ENCODE measurements around the gene SOWAHB.
A peak's percentile ranks its signal among the peaks of the same experiment; 100 is the strongest.

The SOWAHB gene

GRCh38 chr4:76894537-76895255, 3.2 kb downstream of the SOWAHB start:
- no peak overlapping the region for H4K91ac ChIP-seq (ENCODE audit: low read depth, low read length)

GRCh38 chr4:76892601-76893000, 5.3 kb downstream of the SOWAHB start:
- no CpG with 5 or more reads among the region's 3 CpGs for WGBS (ENCODE audit: extremely low coverage, insufficient coverage, insufficient read length)
- peak overlapping the region; percentile 60 for H3K14ac ChIP-seq (ENCODE audit: low read length)
- H3K4me1 ChIP-seq (ENCODE audit: control insufficient read depth in 1 of 2, insufficient read depth in 2 of 2, low read length in 2 of 2) = peaks cover 8 to 13% of the 10 kb centered on the region in 2 experiments
- H2AFZ ChIP-seq (ENCODE audit: insufficient read depth, low read length, poor library complexity) = no peak overlapping the region
- peak; percentile 59 to 90 for DNase-seq
- H3K23ac ChIP-seq (ENCODE audit: low read length) = no peak overlapping the region
- H3K9ac ChIP-seq (ENCODE audit: low read length) = no peak overlapping the region
- H3K4me3 ChIP-seq (ENCODE audit: low read depth, low read length) = no peak overlapping the region
- peak overlapping the region; percentile 74 for H2BK5ac ChIP-seq (ENCODE audit: low read depth, low read length, poor library complexity)
- no peak overlapping the region for H3K18ac ChIP-seq (ENCODE audit: low read length)
- H3K4me2 ChIP-seq (ENCODE audit: low read length) = peak overlapping the region; percentile 19
- H3K27me3 ChIP-seq (ENCODE audit: insufficient read depth, low read length) = peaks cover 3% of the 10 kb centered on the region
- H2BK120ac ChIP-seq (ENCODE audit: insufficient read depth, low read length, poor library complexity) = peak overlapping the region; percentile 89
- no peak overlapping the region for H4K12ac ChIP-seq (ENCODE audit: low read depth, low read length)
- H3K9me3 ChIP-seq (ENCODE audit: insufficient read depth, low read depth, low read length) = no peaks in the 10 kb centered on the region
- H3K79me1 ChIP-seq (ENCODE audit: low read length) = peaks cover 11% of the 10 kb centered on the region
- no peaks in the 10 kb centered on the region for H3K36me3 ChIP-seq (ENCODE audit: control insufficient read depth in 1 of 2, insufficient read depth in 2 of 2, low read length in 2 of 2)
- H2AK5ac ChIP-seq (ENCODE audit: low read length) = peak overlapping the region; percentile 84
- peak overlapping the region; percentile 75 for H4K8ac ChIP-seq (ENCODE audit: low read depth, low read length)
- peak overlapping the region; percentile 74 for H4K91ac ChIP-seq (ENCODE audit: low read depth, low read length)
- peak overlapping the region; percentile 97 for H2BK12ac ChIP-seq (ENCODE audit: low read length)
- peaks cover 4% of the 10 kb centered on the region for H3K79me2 ChIP-seq (ENCODE audit: control insufficient read depth, insufficient read depth, low read length, poor library complexity)
- H3K4ac ChIP-seq (ENCODE audit: low read depth, low read length) = no peak overlapping the region
- peak overlapping the region; percentile 58 for H3K27ac ChIP-seq (ENCODE audit: low read depth, low read length)

More at GRCh38 chr4:76894537-76895255, 3.2 kb downstream of the SOWAHB start:
- H3K23ac ChIP-seq (ENCODE audit: low read length) = no peak overlapping the region
- H2BK5ac ChIP-seq (ENCODE audit: low read depth, low read length, poor library complexity) = no peak overlapping the region
- no peaks in the 10 kb centered on the region for H3K9me3 ChIP-seq (ENCODE audit: insufficient read depth, low read depth, low read length)
- DNase-seq = no peak
- no peak overlapping the region for H2AK5ac ChIP-seq (ENCODE audit: low read length)
- no peak overlapping the region for H4K12ac ChIP-seq (ENCODE audit: low read depth, low read length)
- no peak overlapping the region for H3K14ac ChIP-seq (ENCODE audit: low read length)
- H3K27ac ChIP-seq (ENCODE audit: low read depth, low read length) = no peak overlapping the region
- no peak overlapping the region for H3K4me3 ChIP-seq (ENCODE audit: low read depth, low read length)
- WGBS (ENCODE audit: extremely low coverage, insufficient coverage, insufficient read length) = no CpG with 5 or more reads among the region's 6 CpGs
- no peak overlapping the region for H3K9ac ChIP-seq (ENCODE audit: low read length)
- H2AFZ ChIP-seq (ENCODE audit: insufficient read depth, low read length, poor library complexity) = no peak overlapping the region
- H3K79me1 ChIP-seq (ENCODE audit: low read length) = peaks cover 14% of the 10 kb centered on the region
- no peak overlapping the region for H3K4me2 ChIP-seq (ENCODE audit: low read length)
- peaks cover 5% of the 10 kb centered on the region for H3K79me2 ChIP-seq (ENCODE audit: control insufficient read depth, insufficient read depth, low read length, poor library complexity)
- no peaks in the 10 kb centered on the region for H3K36me3 ChIP-seq (ENCODE audit: control insufficient read depth in 1 of 2, insufficient read depth in 2 of 2, low read length in 2 of 2)
- no peak overlapping the region for H4K8ac ChIP-seq (ENCODE audit: low read depth, low read length)
- H3K4ac ChIP-seq (ENCODE audit: low read depth, low read length) = no peak overlapping the region
- H3K4me1 ChIP-seq (ENCODE audit: control insufficient read depth in 1 of 2, insufficient read depth in 2 of 2, low read length in 2 of 2) = peaks cover 9 to 14% of the 10 kb centered on the region in 2 experiments
- H3K27me3 ChIP-seq (ENCODE audit: insufficient read depth, low read length) = peaks cover 3% of the 10 kb centered on the region
- no peak overlapping the region for H2BK120ac ChIP-seq (ENCODE audit: insufficient read depth, low read length, poor library complexity)
- H3K18ac ChIP-seq (ENCODE audit: low read length) = no peak overlapping the region
- H2BK12ac ChIP-seq (ENCODE audit: low read length) = no peak overlapping the region

- WGBS (ENCODE audit: extremely low coverage, insufficient coverage, insufficient read length) = no CpG with 5 or more reads among the region's 1 CpG
- Histone ChIP-seq H3K14ac (ENCODE audit: low read length) (no peak overlapping the region), H3K79me1 (ENCODE audit: low read length) (peaks cover 7% of the 10 kb centered on the region), H4K12ac (ENCODE audit: low read depth, low read length) (no peak overlapping the region), H3K4me2 (ENCODE audit: low read length) (no peak overlapping the region), H4K91ac (ENCODE audit: low read depth, low read length) (no peak overlapping the region), H3K79me2 (ENCODE audit: control insufficient read depth, insufficient read depth, low read length, poor library complexity) (peaks cover 2% of the 10 kb centered on the region), H3K4ac (ENCODE audit: low read depth, low read length) (no peak overlapping the region), H3K27me3 (ENCODE audit: insufficient read depth, low read length) (no peaks in the 10 kb centered on the region), H3K9me3 (ENCODE audit: insufficient read depth, low read depth, low read length) (no peaks in the 10 kb centered on the region), H3K4me1 (ENCODE audit: control insufficient read depth in 1 of 2, insufficient read depth in 2 of 2, low read length in 2 of 2) (peaks cover 5 to 9% of the 10 kb centered on the region in 2 experiments), H2AFZ (ENCODE audit: insufficient read depth, low read length, poor library complexity) (no peak overlapping the region), H2BK120ac (ENCODE audit: insufficient read depth, low read length, poor library complexity) (peak overlapping the region; percentile 46), H3K27ac (ENCODE audit: low read depth, low read length) (no peak overlapping the region), H3K18ac (ENCODE audit: low read length) (no peak overlapping the region), H3K9ac (ENCODE audit: low read length) (no peak overlapping the region), H3K36me3 (ENCODE audit: control insufficient read depth in 1 of 2, insufficient read depth in 2 of 2, low read length in 2 of 2) (no peaks in the 10 kb centered on the region), H2BK12ac (ENCODE audit: low read length) (no peak overlapping the region), H3K23ac (ENCODE audit: low read length) (no peak overlapping the region), H3K4me3 (ENCODE audit: low read depth, low read length) (no peak overlapping the region), H4K8ac (ENCODE audit: low read depth, low read length) (no peak overlapping the region), H2BK5ac (ENCODE audit: low read depth, low read length, poor library complexity) (no peak overlapping the region), H2AK5ac (ENCODE audit: low read length) (no peak overlapping the region)
- DNase-seq = peak; percentile 48 to 86
These were observed 5.9 kb downstream of the SOWAHB start for GRCh38 chr4:76892001-76892400.

GRCh38 chr4:76886848-76887441, 11.0 kb downstream of the SOWAHB start:
- Histone ChIP-seq H3K36me3 (ENCODE audit: control insufficient read depth in 1 of 2, insufficient read depth in 2 of 2, low read length in 2 of 2) (no peaks in the 10 kb centered on the region), H2AK5ac (ENCODE audit: low read length) (no peak overlapping the region), H2BK120ac (ENCODE audit: insufficient read depth, low read length, poor library complexity) (no peak overlapping the region), H3K79me2 (ENCODE audit: control insufficient read depth, insufficient read depth, low read length, poor library complexity) (no peaks in the 10 kb centered on the region), H2BK5ac (ENCODE audit: low read depth, low read length, poor library complexity) (no peak overlapping the region), H3K27ac (ENCODE audit: low read depth, low read length) (no peak overlapping the region), H4K91ac (ENCODE audit: low read depth, low read length) (no peak overlapping the region), H4K12ac (ENCODE audit: low read depth, low read length) (no peak overlapping the region), H3K9me3 (ENCODE audit: insufficient read depth, low read depth, low read length) (no peaks in the 10 kb centered on the region), H3K4me3 (ENCODE audit: low read depth, low read length) (no peak overlapping the region), H2BK12ac (ENCODE audit: low read length) (no peak overlapping the region), H3K14ac (ENCODE audit: low read length) (no peak overlapping the region), H3K9ac (ENCODE audit: low read length) (no peak overlapping the region), H4K8ac (ENCODE audit: low read depth, low read length) (no peak overlapping the region), H3K79me1 (ENCODE audit: low read length) (peaks cover 2% of the 10 kb centered on the region), H3K18ac (ENCODE audit: low read length) (no peak overlapping the region), H3K4me1 (ENCODE audit: control insufficient read depth in 1 of 2, insufficient read depth in 2 of 2, low read length in 2 of 2) (no peaks in the 10 kb centered on the region), H2AFZ (ENCODE audit: insufficient read depth, low read length, poor library complexity) (no peak overlapping the region), H3K27me3 (ENCODE audit: insufficient read depth, low read length) (no peaks in the 10 kb centered on the region), H3K4ac (ENCODE audit: low read depth, low read length) (no peak overlapping the region), H3K4me2 (ENCODE audit: low read length) (no peak overlapping the region), H3K23ac (ENCODE audit: low read length) (no peak overlapping the region)
- DNase-seq = no peak
- no CpG with 5 or more reads among the region's 7 CpGs for WGBS (ENCODE audit: extremely low coverage, insufficient coverage, insufficient read length)

All from trophoblast cell (in vitro differentiated cells and primary cell).